GM12801 (cell line): ENCODE data around the gene BCL2.

Source experiments
- TF ChIP-seq, protein P1 (sequence below): IDR thresholded peaks from one replicate; pipeline ENCODE4 v1.5.1; 2011; ENCODE audit warnings: control low read depth; ENCODE audit not compliant: insufficient read length; ENCODE audit errors: extremely low read depth

The BCL2 gene

DNA sequence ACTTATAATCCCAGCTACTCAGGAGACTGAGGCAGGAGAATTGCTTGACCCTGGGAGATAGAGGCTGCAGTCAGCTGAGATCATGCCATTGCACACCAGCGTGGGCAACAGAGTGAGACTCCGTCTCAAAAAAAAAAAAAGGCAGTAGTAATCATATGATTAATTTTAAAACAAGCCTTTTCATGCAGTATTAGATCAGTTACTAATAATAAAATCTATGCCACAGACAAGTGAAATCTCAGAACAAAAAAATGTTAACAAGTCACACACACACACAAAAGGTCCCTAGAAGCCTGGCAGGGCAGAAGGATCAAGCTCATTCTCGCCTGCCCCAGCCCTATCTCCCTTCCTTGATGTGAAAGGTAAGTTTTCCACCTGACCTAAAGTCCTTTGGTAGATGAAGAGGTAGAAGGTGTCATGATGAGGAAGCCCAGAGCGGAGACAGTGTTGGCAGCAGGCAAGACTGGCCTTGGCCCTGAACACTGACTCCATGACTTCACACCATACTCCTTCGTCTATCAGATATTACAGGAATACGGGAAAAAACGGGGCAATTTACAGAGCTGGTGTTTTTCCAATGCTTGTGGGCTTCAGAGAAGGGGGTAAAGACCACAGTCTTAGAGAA lies 36.8 kb upstream of the BCL2 start:
- TF ChIP-seq, protein P1, sequence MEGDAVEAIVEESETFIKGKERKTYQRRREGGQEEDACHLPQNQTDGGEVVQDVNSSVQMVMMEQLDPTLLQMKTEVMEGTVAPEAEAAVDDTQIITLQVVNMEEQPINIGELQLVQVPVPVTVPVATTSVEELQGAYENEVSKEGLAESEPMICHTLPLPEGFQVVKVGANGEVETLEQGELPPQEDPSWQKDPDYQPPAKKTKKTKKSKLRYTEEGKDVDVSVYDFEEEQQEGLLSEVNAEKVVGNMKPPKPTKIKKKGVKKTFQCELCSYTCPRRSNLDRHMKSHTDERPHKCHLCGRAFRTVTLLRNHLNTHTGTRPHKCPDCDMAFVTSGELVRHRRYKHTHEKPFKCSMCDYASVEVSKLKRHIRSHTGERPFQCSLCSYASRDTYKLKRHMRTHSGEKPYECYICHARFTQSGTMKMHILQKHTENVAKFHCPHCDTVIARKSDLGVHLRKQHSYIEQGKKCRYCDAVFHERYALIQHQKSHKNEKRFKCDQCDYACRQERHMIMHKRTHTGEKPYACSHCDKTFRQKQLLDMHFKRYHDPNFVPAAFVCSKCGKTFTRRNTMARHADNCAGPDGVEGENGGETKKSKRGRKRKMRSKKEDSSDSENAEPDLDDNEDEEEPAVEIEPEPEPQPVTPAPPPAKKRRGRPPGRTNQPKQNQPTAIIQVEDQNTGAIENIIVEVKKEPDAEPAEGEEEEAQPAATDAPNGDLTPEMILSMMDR = no peak

DNA sequence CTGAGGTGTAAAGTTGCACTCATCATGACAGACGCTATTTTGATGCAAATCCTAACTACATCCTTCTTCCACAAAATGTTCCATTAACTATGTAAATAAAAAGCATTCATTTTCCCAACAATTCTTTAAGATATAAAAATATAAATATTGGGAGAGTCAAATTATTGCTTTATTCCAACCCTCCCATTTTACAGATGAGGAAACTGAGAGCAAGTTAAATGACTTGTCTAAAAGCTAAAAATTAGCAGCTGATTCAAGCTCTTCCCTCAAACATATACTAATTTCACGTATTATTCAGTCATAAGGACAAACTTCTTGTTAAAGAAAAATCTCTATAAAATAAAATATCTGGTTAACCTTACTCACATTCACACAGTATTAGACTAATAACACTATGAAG lies 30.7 kb upstream of the BCL2 start:
- TF ChIP-seq, protein P1 = no peak

DNA sequence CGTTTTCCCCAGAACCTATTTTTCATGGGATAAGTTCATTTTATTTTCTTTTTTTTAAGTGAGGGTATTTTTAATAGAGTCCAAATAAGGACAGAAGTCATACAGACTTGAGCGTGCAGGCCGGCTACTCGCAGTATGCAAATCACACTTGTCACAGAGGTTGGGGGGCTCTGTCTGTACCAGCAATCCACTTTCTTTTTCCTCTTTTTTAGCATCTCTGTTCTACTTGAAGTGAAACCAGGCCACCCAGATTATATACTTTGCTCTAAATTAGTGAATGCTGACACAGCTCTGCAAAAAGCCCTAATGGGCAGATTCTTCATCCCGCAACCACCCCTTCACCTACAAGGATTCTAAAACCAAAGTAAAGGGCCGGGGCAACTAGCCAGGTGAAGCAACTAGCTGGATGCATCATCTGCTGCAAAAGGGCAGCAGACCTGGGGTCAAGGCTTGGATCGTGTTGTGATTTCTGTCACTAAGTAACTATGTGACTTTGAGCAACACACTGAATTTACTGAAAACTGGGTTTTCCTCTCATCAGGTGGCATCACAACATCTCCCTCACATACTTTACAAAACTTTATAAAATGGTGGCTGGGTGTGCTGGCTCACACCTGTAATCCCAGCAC lies 29.1 kb upstream of the BCL2 start:
- TF ChIP-seq, protein P1 = no peak

DNA sequence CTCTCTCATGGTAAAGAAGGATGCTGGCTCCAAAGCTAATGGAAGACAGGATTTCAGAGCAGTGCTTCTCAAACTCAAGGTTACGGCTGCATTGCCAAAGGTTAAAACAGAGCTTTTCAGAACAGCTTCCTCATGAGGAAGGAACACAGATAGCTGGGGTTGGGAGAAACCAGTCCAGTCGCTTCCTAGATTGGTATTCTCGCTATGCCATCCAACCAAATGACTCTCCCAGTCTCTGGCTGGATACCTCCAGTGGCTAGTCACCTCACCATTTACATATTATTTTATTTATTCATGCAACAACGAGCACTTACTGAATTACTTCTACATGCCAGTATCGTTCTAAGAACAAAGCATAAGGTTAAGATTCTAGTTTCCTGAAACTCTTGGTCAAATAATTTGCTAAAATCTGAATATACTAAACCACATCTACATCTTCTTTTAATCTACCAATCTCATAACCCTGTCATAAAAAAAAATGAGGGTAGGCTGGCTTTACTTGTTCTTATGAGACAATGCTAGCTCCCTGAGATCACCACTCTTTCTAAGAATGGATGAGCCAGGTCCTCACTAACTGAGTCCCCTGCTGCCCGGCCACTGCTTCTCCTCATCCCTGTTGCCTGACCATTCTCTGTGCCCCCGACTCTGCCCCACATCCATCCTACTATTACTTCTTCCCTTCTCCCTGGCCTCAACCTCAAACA lies 27.1 kb upstream of the BCL2 start:
- TF ChIP-seq, protein P1 = no peak

DNA sequence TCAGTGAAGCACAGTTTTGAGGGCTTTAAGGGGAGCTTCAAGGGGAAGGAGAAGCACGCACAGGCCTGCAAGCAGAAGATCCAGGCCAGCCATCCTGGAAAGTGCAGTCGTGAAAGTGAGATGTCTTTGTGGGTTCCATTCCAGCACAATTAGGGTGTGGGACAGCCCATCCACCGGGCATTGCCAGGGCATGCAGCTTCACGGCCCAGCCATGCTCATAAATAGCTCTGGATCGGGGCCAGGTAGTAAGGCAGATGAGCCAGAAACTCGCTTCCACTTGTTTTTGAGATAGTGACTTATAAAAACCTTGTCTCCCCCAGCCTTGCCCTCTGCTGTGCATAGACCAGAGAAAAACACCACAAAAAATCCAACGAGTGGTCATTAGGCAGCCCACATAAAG lies 26.5 kb upstream of the BCL2 start:
- TF ChIP-seq, protein P1 = no peak

DNA sequence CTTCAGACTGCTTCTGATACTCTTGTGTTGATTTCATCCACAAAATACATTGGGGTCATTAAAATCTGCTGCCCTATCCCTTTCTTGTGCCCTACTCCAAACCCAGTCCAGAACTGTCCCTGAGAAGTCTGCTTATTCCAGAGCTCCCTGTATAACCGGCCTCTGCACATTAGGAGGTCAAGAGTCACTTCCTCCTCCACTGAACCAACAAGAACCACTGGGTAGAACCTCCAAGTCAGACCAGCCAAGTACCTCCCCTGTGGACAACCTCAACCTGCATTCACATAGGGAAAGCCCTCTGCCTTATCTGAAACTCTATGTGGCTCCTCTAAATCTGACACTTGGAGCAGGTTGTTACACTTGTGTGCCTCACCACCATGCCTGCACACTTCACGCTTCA lies 25.3 kb upstream of the BCL2 start:
- TF ChIP-seq, protein P1 = no peak

DNA sequence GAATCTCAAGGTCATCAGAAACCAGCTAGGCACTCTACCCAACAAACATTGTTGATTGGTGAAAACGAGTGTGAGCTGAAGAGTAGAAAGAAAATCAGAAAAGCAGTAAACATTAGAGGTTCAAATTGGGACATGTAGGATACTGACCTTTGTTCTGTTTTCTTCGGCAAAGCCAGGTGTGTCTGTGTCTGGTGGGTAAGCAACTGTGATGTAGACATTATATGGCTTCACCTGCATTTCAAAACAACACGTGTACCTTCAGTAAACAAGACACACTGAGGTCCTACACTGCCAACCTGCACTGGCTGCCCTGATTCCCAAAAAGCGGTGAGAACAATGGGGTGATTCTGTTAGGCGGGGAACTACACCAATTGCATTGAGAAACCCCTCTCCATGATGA lies 24.7 kb upstream of the BCL2 start:
- TF ChIP-seq, protein P1 = no peak
